SK-N-MC (cell line): ENCODE results near the gene ZNF335.
"Not testable (repeated sequence)": the region's sequence is repeated elsewhere in the genome, so short reads cannot be mapped to it uniquely, and the experiment has no call there.

Experiments
- DNase-seq: peaks from one replicate; pipeline ENCODE4 v3.0.0-alpha.2; 2011; ENCODE audit warnings: low read depth, low spot score
- H3K27ac ChIP-seq: fragments of 200-600 bp; sonication (generic); 2 replicates; pipeline ENCODE4 v1.5.1; 2016; ENCODE audit warnings: mixed run types
- H3K36me3 ChIP-seq: fragments of 200-600 bp; sonication (generic); 2 replicates; pipeline ENCODE4 v1.6.1; 2017; ENCODE audit warnings: antibody characterized with exemption, low read length, mixed read lengths; ENCODE audit not compliant: insufficient read depth
- H3K4me3 ChIP-seq: fragments of 200-600 bp; sonication (generic); 2 replicates; pipeline ENCODE4 v1.5.1; 2016
- H3K9ac ChIP-seq: fragments of 200-600 bp; sonication (generic); 2 replicates; pipeline ENCODE4 v1.8.0; 2017; ENCODE audit warnings: mixed run types, mixed read lengths; ENCODE audit not compliant: insufficient read length
- H3K9me3 ChIP-seq: fragments of 200-600 bp; sonication (generic); 2 replicates; pipeline ENCODE4 v1.6.1; 2017; ENCODE audit warnings: low read depth, mild to moderate bottlenecking, antibody characterized with exemption, low read length, moderate library complexity, mixed read lengths
- EZH2 ChIP-seq: fragments of 200-600 bp; sonication (generic); IDR thresholded peaks from one replicate; pipeline ENCODE4 v1.6.1; 2017; ENCODE audit warnings: antibody characterized with exemption
- FOXP2 ChIP-seq: optimal IDR thresholded peaks from 2 replicates; pipeline ENCODE3; 2011; ENCODE audit warnings: mild to moderate bottlenecking, moderate library complexity; ENCODE audit not compliant: insufficient read depth; ENCODE audit errors: extremely low read length, control extremely low read depth
- POLR2AphosphoS5 ChIP-seq: IDR thresholded peaks from 2 replicates; pipeline ENCODE4 v1.6.1; 2012; ENCODE audit warnings: mild to moderate bottlenecking, low read depth, low read length, borderline replicate concordance

ZNF335 gene

DNA sequence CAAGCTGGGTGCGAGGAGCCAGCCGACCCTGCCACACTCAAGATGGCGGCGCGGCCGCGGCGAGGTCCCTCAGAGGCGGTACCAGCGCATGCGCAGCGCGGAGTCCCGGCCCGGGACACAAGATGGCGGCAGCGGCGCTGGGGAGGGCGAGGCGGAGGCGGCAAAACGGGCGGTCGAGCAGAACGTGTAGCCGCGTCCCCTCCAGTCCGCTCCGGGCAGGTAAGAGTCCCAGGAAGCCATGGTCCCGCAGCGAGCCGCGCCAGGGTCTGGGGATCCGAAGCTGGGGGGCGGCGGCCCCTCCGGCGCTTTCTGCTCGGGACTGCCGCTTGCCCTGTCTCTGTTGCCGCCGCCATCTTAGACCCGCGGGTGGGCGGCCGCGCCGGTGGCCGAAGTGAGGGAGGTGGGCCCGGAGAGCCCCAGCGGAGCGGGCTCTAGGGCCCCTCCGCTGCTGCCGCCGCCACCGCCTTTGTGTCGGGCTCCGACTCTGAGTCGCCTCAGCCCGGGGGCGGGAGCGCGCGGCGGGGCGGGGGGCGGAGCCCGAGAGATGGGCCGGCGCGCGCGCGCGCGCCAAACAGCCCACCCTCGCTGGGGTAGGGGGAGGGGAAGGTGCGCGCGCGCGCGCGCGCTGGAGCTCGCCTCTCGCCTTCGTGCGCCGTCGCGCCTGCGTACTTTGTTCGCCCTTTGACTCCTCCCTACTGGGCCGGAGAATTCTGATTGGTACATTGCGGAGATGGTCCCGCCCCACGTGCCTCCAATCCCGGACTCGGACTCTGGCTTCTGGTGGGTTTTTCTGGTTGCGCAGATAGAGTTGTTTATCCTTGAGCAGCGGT is 37.2 kb downstream of the ZNF335 start, which contains the start of gene PCIF1:
Gene PCIF1 (plus strand): TSS at position 98 of the 830 bp plus-strand sequence. CDS start 4,317 bp downstream, outside the sequence.
- peak within 1 kb of the TSS; percentile 98 for H3K4me3 ChIP-seq
- DNase-seq, result peak; percentile 92
- no peaks in the 10 kb centered on the region for H3K9me3 ChIP-seq
- H3K36me3 ChIP-seq, result peaks cover 27% of the 10 kb centered on the region
- peak within 1 kb of the TSS; percentile 100 for H3K9ac ChIP-seq
- TF ChIP-seq FOXP2 (peak; percentile 73), POLR2AphosphoS5 (peak; percentile 79), EZH2 (no peak)
- peak within 1 kb of the TSS; percentile 100 for H3K27ac ChIP-seq

DNA sequence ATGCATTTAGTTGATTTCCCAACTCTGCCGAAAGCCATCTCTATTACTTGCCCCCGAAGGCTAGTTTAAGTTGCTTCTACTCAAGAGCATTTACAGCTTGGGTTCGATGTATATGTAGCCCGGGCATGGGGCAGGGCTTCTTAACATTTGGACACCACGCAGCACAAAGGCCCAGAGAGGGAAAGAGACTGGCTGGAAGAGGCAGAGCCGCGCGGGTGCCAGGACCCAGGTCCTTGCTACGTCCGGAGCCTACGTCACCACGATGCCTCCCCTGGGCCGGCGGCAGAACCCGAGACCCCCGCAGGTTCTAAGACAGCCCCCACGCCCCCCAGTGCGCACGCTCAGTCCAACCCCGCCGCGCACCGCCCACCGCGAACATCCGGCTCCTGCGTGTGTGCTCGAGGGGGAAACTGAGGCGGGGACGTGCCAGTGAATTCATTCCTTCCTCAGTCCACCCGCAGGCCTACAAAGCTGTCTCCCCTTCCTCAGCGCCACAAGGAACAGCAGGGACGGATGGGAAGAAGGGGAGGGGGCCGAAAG is 37.9 kb downstream of the ZNF335 start:
- no peak for DNase-seq

DNA sequence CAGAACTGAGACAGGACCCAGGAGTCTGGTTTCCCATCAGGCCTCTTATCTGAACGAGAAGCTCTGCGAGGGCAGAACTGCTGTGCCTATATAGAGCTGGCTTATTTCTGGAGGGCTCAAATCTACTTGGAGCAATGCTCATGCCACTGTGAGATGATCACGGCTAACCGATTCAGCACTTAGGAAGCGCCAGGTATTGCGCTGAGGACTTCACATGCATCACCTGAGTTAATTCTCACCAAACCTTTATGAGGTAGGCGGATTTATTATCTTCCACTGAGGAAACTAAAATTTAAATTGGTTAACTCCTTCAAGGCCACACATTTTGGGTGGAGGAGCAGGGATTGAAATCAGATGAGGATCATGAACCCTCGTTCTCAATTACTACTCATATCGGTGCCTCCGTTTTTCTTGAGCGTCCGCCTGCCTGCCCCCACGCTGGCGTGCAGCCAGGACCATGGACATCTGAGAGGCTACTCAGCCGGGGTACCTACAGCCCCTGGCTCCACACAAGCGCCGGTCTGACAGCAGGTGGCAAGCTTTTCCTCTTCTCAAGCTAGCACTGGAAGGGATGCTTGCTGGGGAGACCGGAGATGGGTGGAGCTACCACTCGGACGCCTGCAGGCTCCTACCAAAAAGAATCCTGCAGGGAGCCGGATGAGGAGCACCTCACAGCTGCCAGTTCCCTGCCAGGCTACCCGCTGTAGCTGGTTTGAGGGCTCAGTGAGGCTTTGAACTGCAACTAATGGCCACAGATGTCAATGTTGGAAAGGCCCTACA is 38.5 kb downstream of the ZNF335 start:
- TF ChIP-seq FOXP2 (no peak), EZH2 (no peak), POLR2AphosphoS5 (peak; percentile 68; the same call in 1 of the 2 replicates)
- Histone ChIP-seq H3K36me3 (peaks cover 14% of the 10 kb centered on the region), H3K4me3 (peak overlapping the region; percentile 98), H3K9me3 (no peaks in the 10 kb centered on the region), H3K9ac (peak overlapping the region; percentile 100), H3K27ac (peak overlapping the region; percentile 100)
- DNase-seq, result peak; percentile 40

More for the DNA sequence above, 37.9 kb downstream of the ZNF335 start:
- H3K36me3 ChIP-seq, result peaks cover 20% of the 10 kb centered on the region
- H3K27ac ChIP-seq, result peak overlapping the region; percentile 100
- peak overlapping the region; percentile 100 for H3K9ac ChIP-seq
- peak overlapping the region; percentile 98 for H3K4me3 ChIP-seq
- H3K9me3 ChIP-seq, result no peaks in the 10 kb centered on the region
- TF ChIP-seq FOXP2 (no peak), POLR2AphosphoS5 (no peak; the same call in 1 of the 2 replicates), EZH2 (no peak)

DNA sequence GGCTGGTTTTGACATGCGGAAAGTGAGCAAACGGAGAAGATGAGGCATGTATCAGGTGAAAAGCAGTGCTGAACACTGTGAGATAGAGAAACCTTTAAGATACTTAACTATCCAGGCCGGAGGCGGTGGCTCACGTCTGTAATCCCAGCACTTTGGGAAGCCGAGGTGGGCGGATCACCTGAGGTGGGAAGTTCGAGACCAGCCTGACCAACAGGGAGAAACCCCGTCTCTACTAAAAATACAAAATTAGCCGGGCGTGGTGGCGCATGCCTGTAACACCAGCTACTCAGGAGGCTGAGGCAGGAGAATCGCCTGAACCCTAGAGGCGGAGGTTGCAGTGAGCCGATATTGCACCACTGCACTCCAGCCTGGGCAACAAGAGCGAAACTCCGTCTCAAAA is 40.3 kb downstream of the ZNF335 start:
- H3K27ac ChIP-seq, DNase-seq, H3K9ac ChIP-seq, H3K9me3 ChIP-seq, H3K36me3 ChIP-seq, H3K4me3 ChIP-seq: not testable (repeated sequence)

DNA sequence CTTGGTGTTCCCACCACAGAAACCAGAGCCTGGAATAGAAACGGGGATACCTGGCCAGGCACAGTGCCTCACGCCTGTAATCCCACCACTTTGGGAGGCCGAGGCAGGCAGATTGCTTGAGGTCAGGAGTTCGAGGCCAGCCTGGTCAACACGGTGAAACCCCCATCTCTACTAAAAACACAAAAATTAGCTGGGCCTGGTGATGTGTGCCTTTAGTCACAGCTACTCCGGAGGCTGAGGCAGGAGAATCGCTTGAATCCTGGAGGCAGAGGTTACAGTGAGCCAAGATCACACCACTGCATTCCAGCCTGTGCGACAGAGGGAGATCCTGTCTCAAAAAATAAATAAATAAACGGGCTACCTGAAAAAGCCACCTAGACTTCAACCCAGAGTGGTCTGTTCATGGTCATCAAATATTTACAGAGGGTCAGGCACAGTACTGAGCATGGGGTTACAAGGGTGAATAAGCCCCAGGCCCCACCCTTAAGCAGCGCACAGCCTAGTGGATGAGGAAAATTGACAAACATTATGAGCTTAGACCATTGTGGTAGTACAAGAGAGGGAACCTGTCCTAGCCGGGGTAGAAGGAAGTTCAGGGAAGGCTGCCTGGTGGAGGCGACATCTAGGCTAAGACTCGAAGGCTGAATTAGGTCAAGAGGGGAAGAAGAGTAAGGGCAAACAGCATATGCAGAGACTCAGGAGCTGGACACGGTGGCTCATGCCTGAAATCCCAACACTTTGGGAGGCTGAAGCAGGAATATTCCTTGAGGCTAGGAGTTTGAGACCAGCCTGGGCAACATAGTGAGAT is 44.7 kb downstream of the ZNF335 start:
- TF ChIP-seq FOXP2, result no peak
- no peak for TF ChIP-seq EZH2
- TF ChIP-seq POLR2AphosphoS5, result no peak
- Histone ChIP-seq H3K4me3 (no peak overlapping the region), H3K9me3 (no peaks in the 10 kb centered on the region), H3K27ac (no peak overlapping the region), H3K9ac (no peak overlapping the region), H3K36me3 (no peaks in the 10 kb centered on the region)
- DNase-seq, result no peak

DNA sequence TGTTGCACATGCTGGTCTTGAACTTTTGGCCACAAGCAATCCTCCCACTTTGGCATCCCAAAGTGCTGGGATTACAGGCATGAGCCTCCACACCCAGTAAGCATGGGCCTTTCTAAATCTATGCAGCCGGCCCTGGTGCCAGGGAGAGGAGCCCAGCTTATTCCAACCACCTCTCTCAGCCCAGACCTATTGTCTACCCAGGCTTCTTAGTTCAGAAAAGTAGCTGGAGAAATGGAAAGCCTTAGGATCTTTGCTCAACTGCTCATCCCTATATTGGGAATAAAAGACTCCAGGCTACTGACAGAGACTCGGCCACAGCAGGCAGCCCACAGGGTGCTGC is 45.3 kb downstream of the ZNF335 start:
- no peaks in the 10 kb centered on the region for H3K36me3 ChIP-seq
- DNase-seq, result no peak
- H3K4me3 ChIP-seq, result no peak overlapping the region
- H3K9ac ChIP-seq, result no peak overlapping the region
- H3K27ac ChIP-seq, result no peak overlapping the region
- TF ChIP-seq EZH2 (no peak), FOXP2 (no peak), POLR2AphosphoS5 (no peak)
- no peaks in the 10 kb centered on the region for H3K9me3 ChIP-seq

DNA sequence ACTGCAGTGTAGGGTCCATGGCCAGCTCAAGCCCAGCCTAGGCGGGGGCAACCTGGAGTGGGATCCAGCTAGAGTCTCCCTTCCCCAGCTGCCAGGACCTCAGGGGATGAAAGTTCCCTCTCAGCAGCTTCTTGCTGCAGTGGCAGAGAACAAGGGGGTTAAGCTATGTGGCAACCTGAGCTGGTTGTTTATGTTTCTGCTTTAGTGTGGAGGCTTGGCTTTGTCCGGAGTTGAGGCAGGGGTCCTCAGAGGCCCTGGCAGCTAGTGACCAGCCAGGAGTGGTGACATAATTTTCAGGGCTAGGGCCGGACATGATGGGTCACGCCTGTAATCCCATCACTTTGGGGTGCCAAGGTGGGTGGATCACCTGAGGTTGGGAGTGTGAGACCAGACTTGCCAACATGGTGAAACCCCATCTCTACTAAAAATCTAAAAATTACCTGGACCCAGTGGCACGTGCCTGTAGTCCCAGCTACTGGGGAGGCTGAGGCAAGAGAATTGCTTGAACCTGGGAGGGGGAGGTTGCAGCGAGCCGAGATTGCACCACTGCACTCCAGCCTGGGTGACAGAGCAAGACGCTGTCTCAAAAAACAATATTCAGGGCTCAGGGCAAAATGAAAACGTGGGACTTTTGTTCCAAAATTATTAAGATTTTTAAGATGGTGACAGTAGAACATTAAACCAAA is 46.0 kb downstream of the ZNF335 start:
- H3K27ac ChIP-seq, result no peak overlapping the region
- no peak overlapping the region for H3K4me3 ChIP-seq
- no peaks in the 10 kb centered on the region for H3K9me3 ChIP-seq
- H3K36me3 ChIP-seq, result no peaks in the 10 kb centered on the region
- H3K9ac ChIP-seq, result no peak overlapping the region
- no peak for DNase-seq
- TF ChIP-seq EZH2, result no peak
- no peak for TF ChIP-seq FOXP2
- TF ChIP-seq POLR2AphosphoS5, result no peak
